NCI-H1930 (cell line): Measurements from ENCODE around the gene HSD17B12.
A peak's percentile ranks its signal among the peaks of the same experiment; 100 is the strongest.
"Not testable (repeated sequence)": the region's sequence is repeated elsewhere in the genome, so short reads cannot be mapped to it uniquely, and the experiment has no call there.

ENCODE experiments used
- DNase-seq, 2 experiments: peaks; one replicate each; lab custom pipeline; 2025; lab: John Stamatoyannopoulos, UW

HSD17B12 gene

DNA sequence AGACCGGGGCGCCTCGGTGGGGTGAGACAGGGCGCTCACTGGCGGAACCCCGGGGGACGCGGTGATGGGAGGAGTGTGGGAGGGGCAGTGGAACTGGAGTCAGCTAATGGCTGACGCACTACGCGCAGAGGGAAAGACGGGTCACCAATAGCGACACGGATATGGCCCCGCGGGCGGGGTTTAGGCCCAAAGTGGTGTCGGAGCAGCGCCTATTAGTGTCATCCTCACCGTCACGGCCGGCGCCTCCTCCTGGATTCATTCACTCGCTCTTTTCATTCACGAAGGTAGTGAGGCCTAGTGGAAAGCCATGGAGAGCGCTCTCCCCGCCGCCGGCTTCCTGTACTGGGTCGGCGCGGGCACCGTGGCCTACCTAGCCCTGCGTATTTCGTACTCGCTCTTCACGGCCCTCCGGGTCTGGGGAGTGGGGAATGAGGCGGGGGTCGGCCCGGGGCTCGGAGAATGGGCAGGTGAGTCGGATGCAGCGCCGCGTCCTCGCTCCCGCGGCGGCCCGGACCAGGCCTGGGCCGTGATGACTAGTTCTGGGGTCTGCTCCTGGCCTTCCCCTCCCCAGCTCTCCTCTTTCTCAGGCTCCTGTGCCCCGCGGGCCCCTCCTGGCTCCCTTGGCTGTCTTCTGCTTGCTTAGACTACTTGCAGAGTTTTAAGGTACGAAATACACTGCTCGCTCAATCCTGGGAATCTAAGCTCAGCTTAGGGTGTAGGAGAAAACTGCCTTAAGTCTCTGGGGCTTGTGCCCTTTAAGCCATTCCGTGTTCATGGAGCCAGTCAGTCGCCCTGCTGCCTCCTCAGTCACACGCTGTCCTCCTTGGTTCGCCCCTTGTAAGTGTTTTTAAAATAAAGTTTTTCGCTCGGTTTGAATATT, at the start of gene HSD17B12:
Gene HSD17B12 (plus strand): TSS at position 218 of the 880 bp plus-strand sequence. CDS start 90 bp downstream, at position 308.
- peak; percentile 98 to 99 for DNase-seq

DNA sequence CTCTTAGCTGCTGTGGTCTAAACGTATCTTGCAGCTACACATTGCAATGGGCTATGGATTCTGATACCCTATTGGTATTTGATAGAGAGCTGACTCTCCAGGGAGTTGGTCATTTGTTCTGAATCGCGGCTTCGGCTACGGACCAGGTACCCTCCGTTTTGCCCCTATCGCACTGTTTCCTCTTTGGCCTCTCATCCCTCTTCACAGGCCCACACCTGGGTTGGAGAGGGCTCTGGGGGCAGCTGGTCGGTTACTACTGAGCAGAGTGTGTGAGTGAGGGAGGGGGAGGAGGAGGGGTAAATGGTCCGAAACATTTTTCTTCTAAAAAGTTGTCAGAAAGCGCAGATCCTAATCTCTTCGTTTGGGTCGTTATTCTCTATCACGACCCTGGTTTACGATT, 48.8 kb upstream of the HSD17B12 start:
- no peak for DNase-seq

DNA sequence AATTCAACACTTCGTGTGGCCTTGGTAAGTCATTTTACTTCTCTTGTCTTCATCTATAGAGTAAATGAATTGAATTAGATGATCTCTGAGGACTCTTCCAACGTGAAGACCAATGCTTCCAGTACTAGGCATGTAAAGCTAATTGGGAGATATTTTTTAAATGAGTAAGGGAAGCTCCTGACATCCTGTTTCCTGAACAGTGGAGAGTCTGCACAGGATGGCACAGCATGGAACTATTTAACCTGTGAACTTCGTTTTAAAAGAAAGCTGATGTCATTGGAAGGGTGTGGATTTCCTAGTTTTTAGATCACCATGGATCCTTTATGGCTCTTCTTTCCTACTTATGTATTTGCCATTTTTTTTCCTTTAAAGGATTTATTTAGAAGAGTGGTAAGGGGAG, 48.4 kb upstream of the HSD17B12 start:
- DNase-seq, result no peak

DNA sequence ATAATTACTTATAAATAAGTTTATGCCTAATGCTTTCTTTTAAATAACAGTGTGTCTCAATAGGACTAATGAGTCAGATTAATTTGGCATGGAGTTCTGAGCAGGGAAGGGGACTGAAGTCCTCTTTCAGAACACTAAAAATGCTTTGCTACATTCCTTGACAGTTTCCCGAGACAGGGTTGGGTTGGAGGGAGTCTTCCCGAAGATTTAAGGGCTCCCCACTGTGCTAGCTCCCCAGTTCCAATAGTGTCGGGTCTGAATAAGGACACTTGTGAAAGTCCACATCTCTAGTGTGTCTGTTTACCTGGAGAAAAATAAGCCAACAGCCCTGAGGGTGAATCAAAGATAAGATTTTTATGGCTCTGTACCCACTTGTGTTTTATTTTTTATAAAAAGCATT, 41.8 kb upstream of the HSD17B12 start:
- DNase-seq, result no peak

DNA sequence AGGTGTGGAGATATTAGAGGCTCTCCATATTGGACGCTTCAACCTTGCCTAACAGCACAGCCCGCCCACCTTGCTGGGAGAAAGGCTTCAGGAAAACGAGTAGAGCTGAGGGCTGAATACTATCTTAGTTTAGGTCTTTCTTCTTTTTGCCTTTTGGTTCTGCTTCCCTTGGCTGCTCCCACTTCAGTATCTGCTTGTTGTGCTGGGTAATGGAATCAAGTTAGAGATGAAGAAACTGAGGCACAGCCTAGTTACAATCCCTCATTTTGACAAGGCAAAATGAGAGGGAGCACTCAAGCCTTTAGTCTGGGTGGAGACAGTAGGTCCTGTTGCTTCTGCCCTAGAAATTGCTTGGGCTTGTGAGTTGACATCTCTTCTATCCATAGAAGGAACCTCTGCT, 41.3 kb upstream of the HSD17B12 start:
- DNase-seq, result no peak

DNA sequence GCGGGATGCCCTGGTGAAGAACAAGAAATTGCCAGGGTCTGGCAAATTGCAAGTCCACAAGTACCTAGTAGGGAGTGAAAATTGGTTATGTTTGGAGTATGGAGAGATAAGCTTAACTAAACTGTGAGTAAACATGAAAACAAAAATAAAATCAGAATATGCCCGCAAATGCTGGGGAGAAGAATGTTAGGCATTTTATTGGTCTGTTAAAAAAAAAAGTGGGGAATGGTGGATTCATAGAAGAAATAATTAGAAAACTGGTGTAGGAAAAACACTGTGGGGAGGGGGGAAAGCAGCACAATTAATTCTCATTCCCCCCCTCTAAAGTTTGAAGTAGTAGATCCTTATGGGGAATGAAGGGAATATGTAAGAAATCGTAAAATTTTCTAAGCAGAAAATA, 40.6 kb upstream of the HSD17B12 start:
- DNase-seq, result no peak

DNA sequence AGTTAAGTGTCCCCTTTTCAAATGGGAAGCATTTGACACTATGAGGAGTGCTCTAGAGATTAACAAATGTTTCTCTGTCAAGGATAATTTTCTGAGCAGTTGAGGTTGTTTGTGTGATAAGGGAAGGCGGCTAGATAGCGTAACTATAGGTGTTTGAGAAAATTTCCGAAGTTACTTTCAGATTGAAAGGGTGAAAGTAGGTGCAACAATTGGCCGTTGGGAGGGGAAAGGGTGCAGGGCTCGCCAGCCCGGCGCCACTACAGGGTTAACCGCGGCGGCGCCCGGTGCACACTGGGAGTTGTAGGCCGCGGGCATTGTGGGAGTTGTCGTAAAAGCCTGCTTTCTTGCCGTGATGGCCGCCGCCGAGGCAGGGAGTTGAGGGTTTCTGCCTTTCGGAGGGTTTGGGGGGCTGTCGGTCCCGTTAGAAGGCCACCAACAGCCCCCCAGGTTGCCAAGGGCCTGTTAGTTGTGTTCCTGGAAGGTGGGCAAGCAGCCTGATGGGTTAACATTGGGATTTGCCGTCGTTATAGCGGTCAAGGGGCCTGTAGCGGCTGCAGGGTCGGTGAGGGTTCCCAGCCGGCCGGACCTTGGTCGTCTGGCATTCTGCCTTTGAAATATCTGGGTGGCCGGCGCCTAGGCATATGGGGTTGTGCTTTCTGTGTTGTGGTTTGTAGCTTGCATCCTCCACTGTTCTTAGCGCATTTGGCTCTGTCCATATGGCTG, 36.5 kb upstream of the HSD17B12 start:
- peak; percentile 83 to 86 for DNase-seq

DNA sequence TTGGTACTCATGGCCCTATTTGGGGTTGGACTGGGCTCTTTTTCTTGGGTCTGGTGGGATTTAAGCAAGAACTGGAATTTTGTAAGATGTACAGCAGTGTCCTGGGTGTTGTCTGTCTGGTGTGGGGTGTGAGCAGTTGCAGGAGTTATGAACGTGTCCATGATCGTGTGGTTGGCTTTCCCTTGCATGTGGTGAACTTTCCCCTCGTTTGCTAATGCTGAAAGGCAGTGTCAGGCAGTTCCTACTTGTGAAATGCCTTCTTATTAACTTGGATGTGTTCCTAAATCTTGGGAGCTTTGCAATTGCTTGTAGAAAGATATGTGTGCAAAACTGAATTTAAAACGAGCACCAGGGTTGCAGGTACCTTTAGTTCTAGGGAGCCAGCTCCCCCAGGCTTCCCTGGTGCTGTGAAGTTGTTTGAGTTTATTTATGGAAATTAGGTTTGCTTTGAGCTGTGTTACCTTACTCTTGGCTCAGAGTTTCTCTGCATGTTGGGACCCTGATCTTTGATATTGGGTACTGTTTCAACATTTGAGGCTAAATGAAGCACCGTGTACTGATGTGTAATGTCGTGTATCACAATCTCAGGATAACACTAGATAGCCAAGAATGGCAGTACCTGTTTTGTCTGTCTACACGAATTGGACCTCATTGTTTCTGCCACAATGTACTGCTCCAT, 35.8 kb upstream of the HSD17B12 start:
- DNase-seq, result no peak

DNA sequence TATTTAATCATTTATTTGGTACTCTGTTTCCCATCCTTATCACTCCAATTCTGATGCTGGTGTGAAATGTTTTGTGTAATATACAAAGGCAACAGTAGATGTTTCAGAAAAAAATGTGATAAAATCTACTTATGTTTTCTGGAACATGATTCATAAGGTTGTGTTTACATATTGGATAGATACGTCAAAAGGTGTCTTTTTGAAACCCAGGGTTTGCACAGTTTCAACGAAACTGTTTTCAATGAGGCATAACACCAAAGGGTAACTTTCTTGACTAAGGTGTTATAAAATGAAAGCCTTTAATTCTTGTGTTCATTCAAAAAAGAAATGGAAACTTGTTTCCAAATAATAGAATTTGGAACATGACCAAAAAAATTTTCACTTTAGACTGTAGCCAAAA, 33.8 kb upstream of the HSD17B12 start:
- DNase-seq, result no peak

DNA sequence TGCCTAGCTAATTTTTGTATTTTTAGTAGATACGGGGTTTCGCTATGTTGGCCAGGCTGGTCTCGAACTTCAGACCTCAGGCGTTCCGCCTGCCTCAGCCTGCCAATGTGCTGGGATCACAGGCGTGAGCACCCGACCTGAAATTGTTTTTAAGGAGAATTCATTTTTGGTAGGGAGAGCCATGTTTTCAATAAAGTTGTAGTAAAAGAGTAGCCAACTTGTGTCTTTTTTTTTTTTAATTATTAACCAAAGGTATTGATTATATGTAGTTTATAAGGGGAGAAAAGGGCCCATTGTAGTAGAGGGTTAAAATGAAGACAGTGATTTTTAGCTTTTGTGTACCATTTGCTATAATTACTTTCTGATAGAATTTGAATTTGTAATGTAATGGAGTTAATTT, 31.6 kb upstream of the HSD17B12 start:
- no peak for DNase-seq

DNA sequence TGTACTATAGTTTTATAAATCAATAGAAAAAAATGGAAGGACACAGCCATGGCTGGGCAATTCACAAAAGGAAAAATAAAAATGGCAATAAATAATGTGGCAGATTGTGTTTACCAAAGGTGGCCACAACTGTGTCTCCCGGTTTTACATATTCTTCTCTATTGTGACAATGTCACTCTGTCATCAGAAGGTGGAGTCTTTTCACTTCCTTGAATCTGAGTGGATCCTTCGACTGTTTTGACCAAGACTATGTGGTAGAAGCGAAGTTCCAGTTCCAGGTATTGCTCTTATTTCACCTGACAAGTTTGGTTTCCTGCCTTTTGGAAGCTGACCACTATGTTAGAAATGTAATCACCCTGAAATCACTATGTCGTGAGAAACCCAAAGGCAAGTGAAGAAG, 31.0 kb upstream of the HSD17B12 start:
- no peak for DNase-seq

DNA sequence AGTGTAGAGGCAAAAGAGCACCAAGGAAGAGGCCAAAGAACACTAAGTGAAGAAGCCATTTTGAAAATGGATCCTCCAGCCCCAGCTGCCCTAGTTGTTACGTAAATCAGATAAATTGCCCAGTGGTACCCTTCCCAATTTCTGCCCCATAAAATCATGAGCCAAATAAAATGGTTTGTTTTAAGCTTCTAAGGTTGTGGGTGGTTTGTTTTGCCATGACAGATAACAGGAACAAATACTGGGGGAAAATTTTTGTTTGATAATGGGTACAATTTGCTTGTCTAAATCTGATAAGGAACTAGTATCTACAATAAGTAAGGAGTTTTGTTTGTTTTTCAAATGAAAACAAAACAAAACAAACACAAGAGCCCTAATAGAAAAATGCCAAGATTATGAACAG, 30.6 kb upstream of the HSD17B12 start:
- DNase-seq, result no peak

DNA sequence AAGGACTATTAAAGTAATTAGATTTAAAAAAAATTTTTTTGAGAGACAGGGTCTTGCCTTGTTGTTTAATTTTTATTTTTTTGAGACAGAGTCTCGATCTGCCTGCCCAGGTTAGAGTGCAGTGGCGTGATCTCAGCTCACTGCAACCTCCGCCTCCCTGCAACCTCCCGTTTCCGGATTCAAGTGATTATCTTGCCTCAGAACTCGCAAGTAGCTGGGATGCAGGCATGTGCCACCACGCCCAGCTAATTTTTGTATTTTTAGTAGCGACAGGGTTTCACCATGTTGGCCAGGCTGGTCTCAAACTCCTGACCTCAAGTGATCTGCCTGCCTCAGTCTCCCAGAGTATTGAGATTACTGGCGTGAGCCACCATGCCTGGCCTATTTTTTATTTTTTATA, 17.5 kb upstream of the HSD17B12 start:
- DNase-seq, result not testable (repeated sequence)

DNA sequence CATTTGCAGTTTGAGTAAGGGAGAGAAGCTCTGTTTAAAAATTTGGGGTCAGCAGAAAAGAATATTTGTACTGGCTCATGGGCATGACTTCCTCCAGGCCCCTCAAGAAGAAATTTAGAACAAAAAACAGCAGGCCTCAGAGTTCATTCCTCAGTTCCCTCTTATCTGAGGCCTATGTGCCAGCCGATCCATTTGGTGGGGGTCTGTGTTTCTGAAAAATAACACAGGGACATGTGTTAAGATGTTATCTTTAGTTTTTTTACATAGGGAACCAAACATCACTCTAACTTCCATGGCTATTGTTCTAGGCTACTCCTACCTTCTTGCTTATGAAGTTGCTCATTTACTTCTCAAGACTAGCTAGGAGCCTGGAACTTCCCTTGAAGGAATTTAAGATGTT, 16.2 kb upstream of the HSD17B12 start:
- no peak for DNase-seq

DNA sequence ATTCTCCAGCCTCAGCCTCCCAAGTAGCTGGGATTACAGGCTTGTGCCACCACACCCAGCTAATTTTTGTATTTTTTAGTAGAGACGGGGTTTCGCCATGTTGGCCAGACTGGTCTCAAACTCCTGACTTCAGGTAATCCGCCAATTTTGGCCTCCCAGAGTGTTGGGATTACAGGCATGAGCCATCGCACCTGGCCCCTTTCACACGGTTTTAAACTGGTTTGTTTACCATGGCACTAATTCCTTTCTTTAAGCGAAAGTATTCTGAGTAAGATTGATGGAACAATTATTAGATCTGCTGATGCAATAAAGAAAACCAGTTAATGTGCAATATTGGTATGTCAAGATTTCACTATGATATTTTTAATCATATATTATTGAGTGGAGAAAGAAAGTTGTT, 9.3 kb upstream of the HSD17B12 start:
- not testable (repeated sequence) for DNase-seq

DNA sequence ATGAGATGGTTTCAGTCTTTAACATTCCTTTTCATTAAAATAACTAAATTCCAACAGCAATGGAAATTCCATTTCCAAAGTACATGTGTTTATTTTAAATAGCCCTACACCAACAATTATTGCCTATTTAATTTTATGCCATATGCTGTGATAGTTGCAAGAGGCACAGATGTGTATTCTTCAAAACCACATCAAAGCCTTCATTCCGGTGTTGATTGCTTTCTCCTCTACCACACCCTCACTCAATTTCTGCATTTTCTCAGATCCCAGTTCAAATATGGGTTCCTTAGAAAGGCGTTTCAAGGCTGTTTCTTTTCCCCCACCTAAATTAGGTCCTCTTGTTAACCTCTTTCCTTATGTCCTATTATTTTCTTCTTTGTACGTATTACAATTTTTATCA, 6.0 kb upstream of the HSD17B12 start:
- DNase-seq, result no peak

DNA sequence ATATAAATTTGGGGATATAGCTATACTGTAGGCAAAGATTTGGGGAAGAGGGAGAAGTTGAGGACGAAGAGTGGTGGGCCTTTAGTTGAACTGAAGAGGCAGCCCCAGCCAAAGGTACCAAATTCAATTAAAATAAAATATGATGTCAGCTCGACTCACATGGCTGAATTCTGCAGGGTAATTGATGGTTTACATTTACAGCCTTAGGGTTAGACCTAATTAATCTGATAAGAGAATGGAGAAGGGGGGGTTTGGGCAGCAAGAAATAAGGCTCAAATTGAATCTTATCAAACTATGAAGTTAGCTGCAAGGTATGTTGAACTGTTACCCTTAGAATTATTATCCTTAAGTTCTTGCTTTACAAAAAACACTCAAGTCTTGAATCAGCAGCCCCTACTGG, 3.6 kb upstream of the HSD17B12 start:
- DNase-seq, result no peak

DNA sequence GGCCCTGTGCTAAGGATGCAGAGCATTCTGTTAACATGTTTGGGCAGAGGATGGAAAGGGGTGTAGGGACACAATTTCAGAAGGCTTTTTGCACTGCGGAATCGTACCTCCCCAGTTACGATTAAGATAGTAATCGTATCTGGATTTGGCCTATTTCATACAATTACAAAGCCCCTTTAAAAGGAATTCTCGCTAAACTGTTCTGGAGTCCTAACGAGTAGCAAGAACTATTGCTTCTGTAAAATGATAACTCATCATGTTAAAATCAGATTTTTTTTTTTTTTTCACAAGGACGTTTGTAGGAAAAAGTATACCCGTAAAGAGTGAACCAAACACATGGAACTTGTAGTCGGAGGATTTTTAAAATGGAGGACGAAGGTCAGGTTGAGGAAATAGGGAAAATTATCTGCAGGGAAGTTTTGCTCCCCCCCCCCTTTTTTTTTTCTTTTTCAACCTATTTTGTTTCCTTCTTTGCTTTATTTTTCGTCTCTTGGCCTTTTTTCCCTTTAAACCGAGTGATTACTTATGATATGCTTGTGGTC, 934 bp downstream of the HSD17B12 start:
- no peak for DNase-seq

DNA sequence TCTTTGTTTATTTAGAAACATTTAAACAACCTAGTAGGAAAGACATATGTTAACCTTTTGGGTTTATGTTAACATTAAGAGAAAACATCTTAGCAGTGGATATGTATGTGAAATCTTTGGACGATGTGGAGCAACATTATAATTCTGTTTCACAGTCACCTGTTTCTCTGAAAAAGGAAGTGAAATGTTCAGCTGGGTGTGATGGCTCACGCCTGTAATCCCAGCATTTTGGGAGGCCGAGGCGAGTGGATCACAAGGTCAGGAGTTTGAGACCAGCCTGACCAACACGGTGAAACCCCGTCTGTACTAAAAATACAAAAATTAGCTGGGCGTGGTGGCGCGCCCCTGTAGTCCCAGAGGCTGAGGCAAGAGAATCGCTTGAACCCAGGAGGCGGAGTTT, 1.5 kb downstream of the HSD17B12 start:
- not testable (repeated sequence) for DNase-seq

DNA sequence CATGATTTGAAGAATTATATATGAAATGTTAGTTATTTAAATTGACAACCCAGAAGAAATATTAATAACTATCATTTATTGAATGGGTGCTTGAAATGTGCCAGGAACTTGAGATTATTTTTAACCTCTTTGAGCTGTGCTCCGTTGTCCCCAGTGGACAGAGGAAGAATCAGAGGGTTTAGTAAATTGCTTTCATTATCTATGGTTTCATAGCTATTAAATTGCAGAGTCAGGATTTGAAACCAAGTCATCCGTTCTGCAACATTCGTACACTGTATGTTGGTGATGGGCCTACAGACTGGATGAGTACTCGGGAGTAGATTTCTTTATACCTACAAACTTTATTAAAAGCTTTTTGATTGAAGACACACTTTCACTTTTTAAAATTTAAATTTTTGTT, 4.9 kb downstream of the HSD17B12 start:
- DNase-seq, result no peak

DNA sequence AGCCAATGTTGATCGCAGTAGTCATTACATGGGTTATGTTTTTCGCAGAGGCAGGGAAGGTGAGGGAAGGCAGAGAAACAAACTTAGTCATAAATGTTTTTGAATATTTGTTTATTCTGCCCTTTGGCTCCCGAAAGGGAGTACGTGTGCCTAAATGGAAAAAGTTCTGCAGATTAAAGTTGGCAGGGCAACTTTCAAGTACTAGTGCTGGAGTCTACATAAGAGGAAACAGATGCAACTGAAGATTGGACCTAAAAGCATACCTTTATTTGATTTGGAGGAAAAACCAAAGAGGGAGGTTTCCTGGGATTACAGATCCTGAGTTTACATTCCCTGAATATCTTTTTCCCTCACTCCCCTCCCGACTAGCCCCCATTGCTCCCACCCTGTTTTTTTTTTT, 5.7 kb downstream of the HSD17B12 start:
- DNase-seq, result no peak

DNA sequence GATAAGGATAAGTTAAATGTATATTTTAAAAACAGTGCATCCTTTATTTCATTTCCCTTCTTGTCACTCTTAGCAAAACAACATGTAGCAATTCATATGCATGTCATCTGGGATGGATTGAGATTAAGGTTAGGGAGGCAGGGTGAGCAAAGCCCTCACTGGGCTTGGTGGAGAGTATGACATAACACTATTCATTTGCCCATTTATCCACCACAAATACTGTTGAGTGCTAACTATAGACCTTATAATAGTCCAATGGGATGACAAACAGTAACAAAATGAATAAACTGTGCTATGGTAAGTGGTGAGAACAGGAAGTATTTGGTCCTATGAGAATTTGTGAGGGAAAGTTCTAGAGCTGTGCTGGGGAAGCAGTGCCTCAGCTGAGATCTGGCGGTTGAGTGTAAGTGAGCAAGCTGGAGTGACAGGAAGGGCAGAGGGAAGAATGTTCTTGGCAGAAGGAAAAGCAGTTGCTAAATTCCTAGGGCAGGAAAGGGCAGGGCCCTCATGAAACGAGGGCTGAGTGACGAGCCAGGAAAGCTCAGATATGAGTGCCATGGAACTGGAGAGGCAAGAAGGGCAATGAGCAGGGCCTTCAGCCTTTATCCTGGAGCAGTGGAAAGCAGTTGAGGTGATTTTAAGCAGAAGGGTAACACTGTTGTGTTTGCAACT, 6.7 kb downstream of the HSD17B12 start:
- no peak for DNase-seq
